Stimulated activated CD8-positive, alpha-beta memory T cell treated with anti-CD3 and anti-CD28 coated beads, Interleukin-15, amount 100 ng/mL, for 48 hours (primary cell): ENCODE data around the gene MICAL3.

Experiments used
- DNase-seq, 2 donors: peaks; one replicate each; pipeline ENCODE4 v3.0.0-alpha.2; 2020; ENCODE audit warnings: low read depth in 2 of 2

MICAL3 gene

DNA sequence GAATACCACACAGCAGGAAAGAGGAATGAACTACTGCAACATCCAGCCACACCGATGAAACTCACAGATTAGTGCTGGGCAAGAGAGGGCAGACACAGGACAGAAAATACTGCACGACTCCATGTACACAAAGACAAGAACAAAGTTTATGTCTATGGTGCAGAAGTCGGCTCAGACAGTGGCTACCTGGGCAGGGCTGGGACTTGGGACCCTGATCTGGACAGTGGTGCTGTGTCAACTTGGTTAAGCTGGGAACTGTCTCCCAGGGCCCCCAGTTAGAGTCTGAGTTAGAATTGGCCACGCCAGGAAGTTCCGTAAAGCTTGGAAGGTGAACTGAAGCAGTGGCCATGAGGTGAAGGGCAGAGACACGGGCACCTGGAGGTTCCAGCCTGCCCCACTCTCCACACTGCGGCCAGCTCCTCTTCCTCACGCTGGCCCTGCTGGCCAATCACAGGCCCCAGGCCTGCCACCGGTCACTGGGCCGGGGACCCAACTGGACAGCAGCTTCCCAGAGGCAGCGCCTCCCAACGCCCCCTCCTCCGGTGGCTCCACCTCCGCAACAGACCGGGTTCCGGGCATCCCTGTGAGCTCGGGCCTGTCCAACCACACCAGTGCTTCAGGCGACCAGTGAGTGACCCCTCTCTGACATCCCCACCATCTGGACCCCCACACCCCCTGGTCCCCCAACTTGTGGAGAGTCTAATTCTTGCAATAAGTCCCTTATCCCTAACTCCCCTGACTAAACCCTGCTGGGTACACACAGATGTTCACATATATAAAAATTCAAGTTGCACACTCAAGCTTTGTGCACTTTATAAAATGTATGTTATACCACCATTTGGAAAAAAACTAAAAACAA lies 93.7 kb downstream of the MICAL3 start:
- DNase-seq: no peak

GRCh38 chr22:17929909-17930308 lies 94.5 kb downstream of the MICAL3 start:
- no peak for DNase-seq

GRCh38 chr22:17928391-17928790 lies 96.0 kb downstream of the MICAL3 start:
- no peak for DNase-seq

- no peak for DNase-seq
Observed at GRCh38 chr22:17927062-17927461, 97.3 kb downstream of the MICAL3 start.

DNA sequence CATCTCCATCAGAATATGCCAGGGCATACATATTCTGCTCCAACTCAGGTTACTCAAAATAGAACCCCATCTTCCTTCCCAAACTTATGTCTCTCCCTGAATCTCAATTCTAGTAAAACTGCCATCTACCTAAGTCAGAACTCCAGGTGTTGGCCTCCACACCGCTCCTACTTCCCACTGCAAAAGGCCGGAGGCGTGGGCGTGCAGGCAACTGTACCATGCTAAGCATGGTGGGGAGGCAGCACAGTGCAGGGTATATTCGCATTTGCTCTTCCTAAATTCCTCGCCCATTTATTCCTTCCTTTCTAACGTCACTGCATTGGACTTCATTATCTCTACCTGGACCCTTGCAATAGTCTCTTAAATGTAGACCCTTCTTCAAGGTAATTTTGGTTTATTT lies 97.8 kb downstream of the MICAL3 start:
- no peak for DNase-seq

- no peak for DNase-seq
Observed at GRCh38 chr22:17925431-17925841, 98.9 kb downstream of the MICAL3 start.

- DNase-seq: no peak
Observed at GRCh38 chr22:17924735-17925364, 99.5 kb downstream of the MICAL3 start.

DNA sequence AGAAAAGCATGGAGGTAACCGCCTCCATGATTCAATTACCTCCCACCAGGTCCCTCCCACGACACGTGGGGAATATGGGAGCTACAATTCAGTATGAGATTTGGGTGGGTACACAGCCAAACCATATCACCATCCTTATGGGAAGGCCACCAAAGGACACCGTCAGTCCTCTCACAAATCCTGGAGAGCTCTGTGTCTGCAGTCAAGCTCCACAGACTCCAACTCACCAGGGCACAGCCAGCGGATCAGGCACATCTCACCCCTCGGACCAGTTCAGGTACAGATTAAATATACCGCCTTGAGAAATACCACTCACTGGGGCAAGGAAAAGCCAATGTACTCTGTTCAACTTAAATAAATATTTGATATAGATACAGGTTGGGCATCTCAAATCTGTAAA lies 100.3 kb downstream of the MICAL3 start:
- no peak for DNase-seq

DNA sequence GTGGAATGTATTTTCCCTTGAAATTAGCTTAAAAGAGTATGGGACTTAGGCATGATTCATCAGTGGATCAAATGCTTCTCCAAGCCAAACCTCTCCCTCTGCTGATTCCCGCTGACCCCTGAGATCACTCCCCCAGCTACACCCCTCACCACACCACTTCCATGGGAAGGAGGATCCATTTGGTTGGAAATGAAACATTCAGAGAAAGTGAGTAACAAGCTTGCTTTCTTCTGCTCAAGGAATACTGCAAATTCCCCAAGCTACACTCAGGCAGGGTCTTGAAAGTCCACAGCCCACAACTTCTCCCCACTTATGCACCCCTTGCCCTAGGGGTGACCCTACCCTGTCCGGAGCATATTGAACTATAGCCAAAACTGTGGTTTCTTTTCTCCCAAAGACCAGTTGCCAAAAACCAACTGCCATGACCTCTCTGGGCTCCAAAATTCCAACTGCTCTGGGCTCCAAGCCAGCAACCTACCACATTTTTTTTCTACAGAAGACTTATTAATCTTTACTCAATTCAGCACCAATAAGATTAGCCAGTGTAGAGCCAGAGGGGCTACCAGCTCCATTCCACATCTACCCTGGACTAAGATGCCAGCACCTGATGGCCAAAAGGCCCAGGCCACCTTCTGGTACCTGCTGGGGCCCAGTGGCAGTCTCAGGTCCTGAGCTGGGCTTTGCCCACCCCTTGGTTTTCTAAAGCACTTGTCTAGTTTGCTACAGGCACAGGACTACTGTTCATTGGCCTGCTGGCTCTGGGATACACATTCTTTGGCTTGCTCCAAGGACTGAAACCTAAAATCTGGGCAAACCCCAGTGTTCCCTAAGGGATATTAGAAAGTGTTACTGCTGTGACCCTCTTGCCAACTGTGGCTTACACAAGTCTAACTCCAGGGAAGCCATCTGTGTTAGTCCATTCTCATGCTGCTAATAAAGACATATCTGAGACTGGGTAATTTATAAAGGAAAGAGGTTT lies 101.1 kb downstream of the MICAL3 start:
- no peak for DNase-seq

- DNase-seq: no peak
Observed at GRCh38 chr22:17921871-17922821, 102.2 kb downstream of the MICAL3 start.

DNA sequence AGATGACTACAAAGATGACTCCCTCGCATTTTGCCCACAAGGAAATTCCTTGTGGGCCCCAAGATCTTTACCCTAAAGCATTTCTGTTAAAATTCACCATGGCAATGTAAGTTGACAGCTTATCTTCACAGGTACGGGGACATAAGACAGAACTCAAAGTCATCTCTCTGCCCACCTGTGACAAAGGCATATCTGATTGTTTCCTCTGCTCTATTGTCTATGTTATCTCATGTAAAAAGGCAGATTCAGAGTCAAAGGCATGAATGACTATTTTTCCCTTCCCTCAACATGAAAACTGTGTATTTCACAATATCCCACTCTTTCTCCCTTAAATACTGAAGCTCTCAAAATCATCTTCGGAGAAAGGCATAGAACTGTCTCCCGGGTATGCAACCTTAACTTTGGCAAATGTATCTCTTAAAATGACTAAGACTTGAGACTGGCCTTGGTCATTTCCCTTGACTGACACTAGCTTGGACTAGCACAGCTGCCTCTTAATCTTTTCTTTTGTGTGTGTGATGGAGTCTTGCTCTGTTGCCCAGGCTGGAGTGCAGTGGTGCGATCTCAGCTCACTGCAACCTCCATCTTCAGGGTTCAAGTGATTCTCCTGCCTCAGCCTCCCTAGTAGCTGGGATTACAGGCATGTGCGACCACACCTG lies 103.2 kb downstream of the MICAL3 start:
- no peak for DNase-seq

DNA sequence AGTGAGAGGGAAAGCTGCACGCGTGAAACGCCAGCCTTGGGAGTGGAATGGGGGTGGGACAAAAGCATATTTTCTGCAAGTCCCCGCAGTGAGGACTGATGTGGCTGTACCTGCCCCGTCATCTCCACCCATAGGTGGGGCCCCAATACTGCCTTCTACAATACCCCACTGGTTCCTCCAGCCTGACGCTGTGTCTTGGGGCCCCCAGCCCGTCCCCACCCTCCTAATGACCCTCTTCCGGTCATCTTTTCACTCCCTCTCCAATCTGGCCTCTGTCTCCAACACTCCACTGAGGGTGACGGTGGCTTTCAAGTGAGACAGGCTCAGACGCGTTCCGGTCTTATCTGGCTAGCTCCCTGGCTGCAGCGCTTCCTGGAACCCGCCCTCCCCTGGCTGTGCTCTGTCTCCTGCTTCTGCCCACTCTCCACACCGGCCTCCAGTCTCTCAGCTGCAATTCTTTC lies 104.2 kb downstream of the MICAL3 start:
- no peak for DNase-seq

DNA sequence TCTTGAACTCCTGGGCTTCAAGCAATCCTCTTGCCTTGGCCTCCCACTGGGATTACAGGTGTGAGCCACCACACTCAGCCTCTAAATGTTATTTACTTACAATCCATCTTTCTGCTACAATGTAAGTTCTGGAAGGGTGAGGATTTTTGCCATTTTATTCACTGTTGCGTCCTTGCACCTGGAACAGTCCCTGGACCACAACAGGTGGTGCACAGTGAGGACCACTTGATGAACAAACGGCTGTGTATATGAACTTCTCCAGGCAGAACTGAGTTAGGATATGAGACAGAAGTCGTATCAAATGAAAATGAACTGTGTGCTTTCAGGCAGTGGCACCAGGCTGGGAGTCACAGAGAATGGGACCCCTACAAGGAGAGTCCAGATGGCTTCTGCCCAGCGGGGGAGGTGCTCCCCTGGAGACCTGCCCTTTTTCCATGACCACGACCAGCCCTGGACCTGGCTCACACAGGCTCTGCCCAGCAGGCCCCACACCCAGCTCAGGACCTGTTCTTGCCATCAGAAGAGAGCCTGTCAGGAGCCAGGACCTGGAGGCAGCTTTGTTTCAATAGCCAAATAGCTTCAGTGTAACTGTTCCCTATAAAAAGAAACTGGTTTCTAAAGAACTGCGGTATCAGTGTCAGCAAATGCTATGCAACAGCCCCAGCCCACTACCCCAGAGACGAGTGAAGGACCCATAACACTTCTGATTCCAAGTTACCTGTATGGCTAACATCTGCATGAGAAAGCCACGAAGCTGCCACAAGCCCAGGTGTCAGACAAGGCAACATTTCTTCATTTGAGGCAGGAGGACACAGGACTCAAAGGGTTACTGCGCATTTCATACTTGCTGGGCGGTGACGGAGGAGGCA lies 104.9 kb downstream of the MICAL3 start:
- no peak for DNase-seq

- no peak for DNase-seq
Observed at GRCh38 chr22:17918840-17919239, 105.5 kb downstream of the MICAL3 start.

- DNase-seq: no peak
Observed at GRCh38 chr22:17917490-17917983, 106.8 kb downstream of the MICAL3 start.

DNA sequence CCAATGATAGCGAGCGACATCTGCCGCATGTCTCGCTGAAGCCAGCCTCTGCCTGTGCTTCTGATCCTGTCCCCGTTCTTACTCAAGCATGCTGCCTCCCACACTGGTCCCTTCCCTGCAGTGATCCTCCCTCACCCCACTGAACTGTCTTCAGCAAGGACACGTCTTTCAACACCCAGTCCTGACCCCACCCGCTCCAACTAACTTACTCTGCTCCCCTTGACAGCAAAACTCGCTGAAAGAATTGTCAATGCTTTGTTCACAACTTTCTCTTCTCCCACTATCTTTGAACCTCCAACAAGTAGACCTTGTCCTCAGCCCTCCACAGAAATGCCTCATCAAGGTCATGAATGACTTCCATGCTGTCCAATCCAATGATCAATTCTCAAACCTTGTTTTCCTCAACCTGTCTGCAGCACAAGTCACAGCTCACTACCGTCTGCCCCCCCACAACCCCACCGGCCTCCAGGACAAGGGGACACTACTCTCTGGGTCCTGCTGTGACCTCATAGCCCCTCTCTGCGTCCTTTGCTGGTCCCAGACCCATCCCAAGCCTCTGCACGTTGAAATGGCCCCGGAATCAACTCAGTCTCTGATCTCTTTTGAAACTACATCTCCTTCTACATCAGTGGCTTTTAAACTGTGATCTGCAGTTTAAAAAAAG lies 108.0 kb downstream of the MICAL3 start:
- no peak for DNase-seq

DNA sequence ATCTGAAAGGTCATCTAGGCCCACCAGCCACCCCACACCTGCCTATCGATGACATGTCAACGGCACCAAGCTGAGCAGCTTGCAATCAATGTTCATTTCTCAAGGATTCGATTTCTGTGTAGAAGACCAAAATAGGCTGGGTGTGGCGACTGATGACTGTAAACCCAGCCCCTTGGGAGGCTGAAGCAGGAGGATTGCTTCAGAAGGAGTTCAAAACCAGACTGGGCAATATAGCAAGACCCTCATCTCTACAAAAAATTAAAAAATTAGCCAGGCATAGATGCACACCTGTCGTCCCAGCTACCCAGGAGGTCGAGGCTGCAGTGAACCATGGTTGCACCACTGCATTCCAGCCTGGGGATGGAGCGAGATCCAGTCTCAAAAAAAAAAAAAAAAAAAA lies 108.7 kb downstream of the MICAL3 start:
- DNase-seq: no peak

DNA sequence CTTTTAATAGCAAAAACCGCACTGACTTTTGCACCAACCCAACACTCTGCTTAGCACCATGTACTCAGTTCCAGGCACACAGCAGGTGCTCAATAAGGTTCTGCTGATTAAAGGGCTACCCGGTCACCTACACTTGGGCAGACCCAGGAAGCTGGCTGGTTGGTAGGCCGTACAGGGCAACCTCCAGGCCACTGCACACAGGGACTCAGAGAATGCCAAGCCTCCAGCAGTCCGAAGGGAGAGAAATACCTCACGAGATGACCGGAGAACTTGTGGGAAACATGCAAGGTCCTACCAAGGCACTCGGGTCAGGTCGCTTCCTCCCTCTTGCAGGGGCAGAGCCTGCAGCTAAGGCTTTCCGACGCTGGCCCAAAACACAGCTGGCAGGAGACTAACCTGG lies 109.2 kb downstream of the MICAL3 start:
- no peak for DNase-seq

DNA sequence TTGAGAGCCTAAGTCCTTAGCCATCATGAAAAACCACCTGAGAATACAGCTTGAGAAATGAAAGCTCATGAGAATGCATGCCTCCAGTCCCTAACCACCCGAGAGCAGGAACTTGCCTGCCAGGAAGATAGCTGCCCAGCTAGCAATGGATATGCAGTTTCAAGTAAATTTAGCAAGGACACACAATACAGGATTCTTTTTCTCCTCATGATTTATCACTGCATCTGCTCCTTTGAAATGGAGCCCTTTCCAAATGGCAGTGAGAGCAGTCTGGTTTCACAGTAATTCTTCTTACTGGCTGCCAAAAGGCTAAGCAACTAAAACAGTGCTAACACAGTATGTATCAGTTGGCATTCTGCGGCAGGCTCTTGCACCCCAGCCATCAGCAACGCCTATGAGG lies 109.9 kb downstream of the MICAL3 start:
- DNase-seq: no peak
